IPS-NIHi11 (cell line): ENCODE results near the gene PROSER1.
"Not testable (repeated sequence)": the region's sequence is repeated elsewhere in the genome, so short reads cannot be mapped to it uniquely, and the experiment has no call there.

Source experiments
- DNase-seq: peaks from one replicate; pipeline ENCODE4 v3.0.0; 2012; ENCODE audit warnings: mixed read lengths, low spot score

PROSER1 gene

GRCh38 chr13:39023761-39024160, 14.1 kb downstream of the PROSER1 start:
- no peak for DNase-seq

GRCh38 chr13:39023316-39023715, 14.6 kb downstream of the PROSER1 start:
- DNase-seq = peak; percentile 26

- DNase-seq = no peak
Measured at GRCh38 chr13:39020853-39021462, 16.9 kb downstream of the PROSER1 start.

- peak; percentile 38 for DNase-seq
Measured at GRCh38 chr13:39016787-39017186, 21.1 kb downstream of the PROSER1 start.

- DNase-seq = no peak
Measured at GRCh38 chr13:39016087-39016486, 21.8 kb downstream of the PROSER1 start.

- no peak for DNase-seq
Measured at GRCh38 chr13:39013462-39013861, 24.4 kb downstream of the PROSER1 start.

- DNase-seq = peak; percentile 71
Measured at GRCh38 chr13:39012608-39013007, 25.3 kb downstream of the PROSER1 start.

GRCh38 chr13:39006371-39007111, 31.3 kb downstream of the PROSER1 start:
- not testable (repeated sequence) for DNase-seq

- DNase-seq = no peak
Measured at GRCh38 chr13:38998739-38999138, 39.1 kb downstream of the PROSER1 start.

GRCh38 chr13:38993381-38993780, 44.5 kb downstream of the PROSER1 start:
- DNase-seq = no peak

GRCh38 chr13:38990693-38991092, 47.2 kb downstream of the PROSER1 start, which contains the start of gene STOML3:
Gene STOML3 (minus strand): TSS chr13:38990831. CDS start chr13:38990721, 110 bp downstream.
- DNase-seq = no peak

- no peak for DNase-seq
Measured at GRCh38 chr13:38981096-38981495, 56.8 kb downstream of the PROSER1 start.

- DNase-seq = no peak
Measured at GRCh38 chr13:38980750-38981078, 57.2 kb downstream of the PROSER1 start.

- DNase-seq = no peak
Measured at GRCh38 chr13:38979891-38980749, 57.8 kb downstream of the PROSER1 start.

- DNase-seq = no peak
Measured at GRCh38 chr13:38970380-38971051, 67.4 kb downstream of the PROSER1 start.

GRCh38 chr13:38969187-38969586, 68.7 kb downstream of the PROSER1 start:
- DNase-seq = no peak

- no peak for DNase-seq
Measured at GRCh38 chr13:38967446-38967845, 70.4 kb downstream of the PROSER1 start.

- DNase-seq = no peak
Measured at GRCh38 chr13:38965281-38965680, 72.6 kb downstream of the PROSER1 start.

GRCh38 chr13:38960175-38960574, 77.7 kb downstream of the PROSER1 start:
- no peak for DNase-seq
